ENCODE results near the gene CBLN3.
"Not testable (repeated sequence)": the region's sequence is repeated elsewhere in the genome, so short reads cannot be mapped to it uniquely, and the experiment has no call there.

Gene CBLN3

DNA sequence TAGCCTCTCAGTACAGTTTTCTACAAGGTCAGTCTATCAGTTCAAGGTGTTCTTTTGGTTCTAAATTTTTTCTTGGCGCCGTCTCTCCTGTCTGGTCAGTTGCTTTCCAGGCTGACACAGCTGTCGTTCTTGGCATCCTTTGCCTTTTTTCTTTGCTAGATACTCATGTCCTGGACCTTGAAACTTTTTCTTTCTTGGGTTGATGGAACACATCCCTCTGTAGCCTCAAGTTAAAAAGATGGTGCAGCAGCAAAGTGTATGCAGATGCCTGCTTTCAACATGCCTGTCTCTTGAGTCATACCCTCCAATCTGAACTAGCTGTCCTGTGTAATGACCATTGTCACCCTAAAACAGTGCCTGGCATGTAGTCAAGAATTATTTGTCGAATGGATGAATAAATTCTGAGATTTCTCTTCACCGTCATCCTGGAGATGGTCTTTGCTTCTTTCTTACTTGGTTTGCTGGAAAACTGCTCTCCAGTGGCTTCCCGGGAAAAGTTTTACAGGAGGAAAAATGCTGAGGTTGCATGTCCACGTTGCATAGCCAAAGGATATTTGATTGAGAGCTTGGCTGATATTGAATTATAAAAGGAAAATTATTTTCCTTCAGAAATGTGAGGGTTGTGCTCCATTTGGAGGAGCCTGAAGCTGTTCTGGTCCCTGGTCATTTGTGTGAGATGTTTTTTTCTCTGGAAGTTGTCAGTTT is 26.0 kb downstream of the CBLN3 start:
- no peak for DNase-seq (ENCODE audit: low spot score)

DNA sequence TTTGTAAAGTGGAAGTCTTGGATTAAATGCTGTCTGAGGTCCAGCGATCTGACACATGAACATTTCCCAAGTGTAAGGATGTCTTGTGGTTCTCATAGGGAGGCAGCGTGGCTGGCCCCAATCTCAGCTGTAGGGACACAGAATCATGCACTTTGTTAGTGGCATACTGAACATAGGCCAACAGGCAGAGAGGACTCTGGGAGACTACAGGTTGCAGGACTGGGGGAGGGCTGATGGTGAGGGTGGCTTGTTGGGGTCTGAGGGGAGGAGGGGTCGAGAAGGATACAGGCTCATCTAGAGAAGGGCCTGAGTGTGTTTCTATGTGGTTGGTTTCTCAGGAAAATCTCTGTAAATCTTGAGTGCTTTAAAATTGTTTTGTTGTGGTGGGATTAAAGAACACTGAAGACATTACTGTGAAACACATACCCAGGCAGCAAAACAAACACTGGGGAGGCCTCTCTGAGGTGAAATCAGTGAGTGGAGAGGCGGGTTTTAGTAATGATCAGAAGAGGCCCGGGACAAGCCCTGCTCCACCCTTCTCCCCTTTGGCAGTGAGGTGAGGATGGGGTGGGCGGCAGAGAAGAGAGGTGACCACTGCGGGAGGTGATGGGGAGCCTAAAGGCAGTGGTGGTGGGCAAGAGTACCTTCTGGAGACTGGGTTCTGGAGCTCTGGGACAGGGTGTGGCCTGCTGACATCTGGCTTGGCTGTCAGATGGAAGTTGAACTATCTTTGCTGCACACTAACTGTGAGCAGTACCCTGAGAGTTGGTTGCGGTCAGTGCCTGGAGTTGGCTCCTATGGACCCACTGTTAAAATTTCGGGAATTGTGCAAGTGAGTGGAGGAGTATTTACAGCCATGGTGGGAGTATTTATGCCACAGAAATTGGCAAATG is 27.4 kb downstream of the CBLN3 start:
- DNase-seq (ENCODE audit: low spot score): no peak

DNA sequence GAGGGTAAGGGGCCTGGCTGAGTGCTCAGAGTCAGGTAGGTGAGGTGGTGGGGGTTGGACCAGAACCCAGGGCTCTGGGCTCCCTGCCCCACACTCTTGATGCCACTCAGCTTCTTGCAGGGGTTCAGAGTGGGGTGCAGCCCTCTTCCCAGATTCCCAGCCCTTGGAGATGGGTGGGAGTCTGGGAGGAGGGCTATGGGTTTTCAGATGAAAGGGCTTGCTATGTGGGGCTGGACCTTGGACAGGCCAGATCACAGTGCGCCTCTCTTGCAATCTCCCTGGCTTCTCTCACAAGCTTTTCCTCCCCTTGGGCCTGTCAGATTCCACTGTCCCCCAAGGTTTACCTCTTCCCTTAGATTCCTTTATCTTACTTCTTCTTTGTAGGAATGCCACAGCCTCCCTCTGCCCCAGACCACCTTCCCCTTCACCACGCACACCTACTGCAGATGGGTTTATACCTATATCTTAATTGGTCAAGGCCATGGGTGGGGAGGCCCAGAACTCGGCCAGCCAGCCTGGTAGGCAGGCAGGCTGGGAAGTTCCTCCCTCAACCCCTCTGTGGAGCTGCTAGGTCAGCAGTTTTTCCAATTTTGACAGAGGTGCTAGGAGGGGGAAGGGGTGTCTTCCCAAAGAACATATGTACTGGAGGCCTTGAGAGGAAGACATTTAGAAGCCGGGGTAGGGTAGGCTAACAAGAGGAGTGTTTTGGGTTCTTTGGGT is 29.3 kb downstream of the CBLN3 start:
- DNase-seq (ENCODE audit: low spot score): no peak

DNA sequence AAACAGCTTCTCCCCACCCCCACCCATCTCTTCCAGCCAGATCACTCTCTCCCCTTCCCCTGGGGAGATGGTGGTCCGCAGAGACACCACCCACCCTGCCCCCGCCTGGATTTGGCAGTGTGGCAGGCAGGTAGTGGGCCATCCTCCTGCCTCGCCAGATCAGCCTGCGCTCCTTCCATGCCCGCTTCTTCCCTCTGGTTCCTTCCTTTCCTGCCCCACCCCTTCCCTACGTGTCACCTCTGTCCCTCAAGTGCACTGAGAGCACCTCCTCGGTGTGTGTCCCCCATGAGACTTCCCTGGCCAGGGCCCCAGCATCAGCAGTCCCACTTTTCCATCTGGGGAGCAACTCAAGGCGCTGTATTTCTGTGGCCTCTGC is 30.0 kb downstream of the CBLN3 start:
- DNase-seq (ENCODE audit: low spot score): no peak

DNA sequence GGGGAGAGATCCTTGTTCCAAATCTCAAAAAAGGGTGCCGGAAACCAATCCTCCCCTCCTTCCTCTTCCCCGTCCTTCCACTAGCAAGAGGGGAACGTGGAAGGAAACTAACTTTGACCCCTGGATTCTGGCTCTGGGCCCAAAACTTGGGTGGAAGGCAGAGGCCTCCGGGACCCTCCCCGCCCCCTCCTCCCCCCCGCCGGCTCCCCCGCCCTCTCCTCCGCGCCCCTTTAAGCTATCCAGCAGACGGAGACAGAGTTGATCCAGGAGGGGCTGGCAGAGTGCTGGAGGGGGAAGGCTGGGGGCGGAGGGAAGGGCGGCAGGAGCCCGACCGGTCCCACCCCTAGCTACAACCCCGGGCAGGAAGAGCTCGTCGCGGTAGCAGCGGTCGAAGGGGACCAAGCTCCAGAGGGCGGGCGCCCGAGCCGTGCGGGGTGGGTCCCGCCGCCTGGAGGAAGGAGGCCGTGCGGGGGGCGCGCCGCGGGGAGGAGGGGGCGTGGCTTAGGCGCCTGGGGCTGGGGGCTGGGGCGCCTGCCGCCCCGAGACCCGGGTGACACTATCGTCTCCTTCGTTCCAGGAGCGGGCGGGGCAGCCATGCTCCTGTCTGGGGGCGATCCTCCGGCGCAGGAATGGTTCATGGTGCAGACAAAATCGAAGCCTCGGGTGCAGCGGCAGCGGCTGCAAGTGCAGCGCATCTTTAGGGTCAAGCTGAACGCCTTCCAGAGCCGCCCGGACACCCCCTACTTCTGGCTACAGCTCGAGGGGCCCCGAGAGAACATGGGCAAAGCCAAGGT is 30.6 kb downstream of the CBLN3 start, which contains the start of gene NYNRIN:
TSS of gene NYNRIN (plus strand) at position 351 of the 794 bp plus-strand sequence. CDS start at position 595, 244 bp downstream.
- peak; percentile 63 for DNase-seq (ENCODE audit: low spot score)

DNA sequence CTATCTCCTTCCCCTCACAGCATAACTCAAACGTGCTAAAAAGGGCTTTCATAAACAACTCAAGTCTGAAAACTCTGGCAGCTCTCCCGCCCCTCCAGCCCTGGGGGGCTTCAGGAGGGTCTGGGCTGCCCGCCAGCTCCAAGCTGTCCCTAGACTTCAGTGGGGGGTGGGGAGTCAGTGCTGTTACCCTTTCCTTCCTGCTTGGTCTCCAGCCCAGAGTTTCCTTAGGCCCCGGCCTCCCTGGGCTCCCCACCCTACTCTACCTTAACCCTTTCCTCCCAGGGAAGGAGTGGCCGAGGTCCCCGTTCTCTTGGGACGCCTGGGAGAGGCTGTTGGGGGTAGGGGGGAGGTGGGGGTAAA is 31.2 kb downstream of the CBLN3 start:
- no peak for DNase-seq (ENCODE audit: low spot score)

DNA sequence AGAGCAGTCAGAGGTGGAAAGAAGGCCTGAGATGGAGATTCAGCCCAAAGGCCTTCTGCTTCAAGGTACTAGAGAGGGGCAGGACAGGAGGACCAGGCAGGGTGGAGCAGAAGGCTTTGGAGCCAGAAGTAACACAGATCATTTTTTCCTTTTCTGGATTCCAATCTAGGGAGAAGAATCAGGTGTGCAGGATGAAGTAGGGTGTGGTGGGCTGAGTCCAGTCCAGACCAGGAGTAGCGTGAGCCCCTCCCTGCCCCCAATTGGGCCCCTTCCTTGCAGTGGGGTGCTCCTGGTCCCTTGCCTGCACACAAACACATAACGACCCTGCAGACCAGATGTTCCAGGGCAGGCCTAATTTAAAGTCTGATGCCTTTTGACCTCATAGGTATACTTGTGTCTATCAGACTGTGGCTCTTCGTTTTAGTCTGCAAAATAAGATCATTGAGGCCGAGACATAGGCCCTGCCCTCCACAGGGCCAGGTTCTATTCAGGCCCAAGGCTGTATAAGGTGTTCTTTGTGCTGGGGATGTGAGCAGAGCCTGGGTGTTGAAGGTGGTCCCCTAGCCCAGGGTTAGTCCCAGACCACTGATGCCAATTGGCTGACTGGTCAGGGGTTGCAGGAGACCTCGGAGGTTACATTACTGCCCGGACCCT is 31.7 kb downstream of the CBLN3 start:
- DNase-seq (ENCODE audit: low spot score): no peak

DNA sequence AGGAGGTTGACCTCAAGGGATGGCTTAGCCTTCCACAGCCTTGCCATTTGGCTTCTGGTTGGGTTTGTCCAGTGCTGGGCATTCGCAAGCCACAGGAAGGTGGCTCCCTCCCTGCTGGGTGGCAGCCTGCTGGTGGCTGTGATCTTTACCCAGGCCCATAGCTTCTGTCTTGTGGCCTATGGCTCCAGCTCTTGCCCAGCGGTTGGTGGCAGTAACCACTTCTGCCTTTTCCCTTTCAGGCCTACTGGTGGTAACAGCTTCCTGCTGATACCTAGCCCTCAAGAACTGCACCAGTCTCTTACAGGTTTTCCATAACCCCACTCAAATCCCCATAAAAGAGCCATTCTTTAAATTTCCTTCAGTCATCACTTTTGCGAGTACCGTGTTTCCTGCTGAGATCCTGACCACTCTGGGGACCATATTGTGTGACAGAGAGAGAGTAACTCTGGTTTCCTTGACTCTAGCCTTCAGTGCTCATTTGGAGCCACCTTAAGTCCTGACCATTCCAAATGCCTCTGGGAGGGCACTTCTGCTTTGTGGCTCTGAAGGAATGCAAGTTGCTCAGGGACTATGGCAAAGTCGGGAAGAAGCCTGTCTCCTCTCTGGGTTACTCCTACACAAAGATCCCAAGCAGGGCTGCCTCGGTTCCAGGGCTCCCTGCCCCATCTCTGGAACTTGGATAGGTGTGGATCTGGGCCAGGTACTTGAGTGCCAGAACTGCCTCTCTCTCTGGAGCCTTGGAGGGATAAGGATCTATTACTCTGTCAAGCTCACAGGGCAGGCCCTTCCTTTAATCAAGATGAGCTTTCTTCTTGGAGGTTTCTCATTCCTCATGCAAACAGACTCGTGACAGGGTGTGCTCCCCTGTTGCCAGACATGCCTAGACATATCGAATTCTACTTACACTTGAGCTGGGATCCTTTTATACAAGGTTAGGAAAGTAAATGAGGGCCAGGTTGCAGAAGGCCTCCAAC is 33.6 kb downstream of the CBLN3 start:
- DNase-seq (ENCODE audit: low spot score): no peak

DNA sequence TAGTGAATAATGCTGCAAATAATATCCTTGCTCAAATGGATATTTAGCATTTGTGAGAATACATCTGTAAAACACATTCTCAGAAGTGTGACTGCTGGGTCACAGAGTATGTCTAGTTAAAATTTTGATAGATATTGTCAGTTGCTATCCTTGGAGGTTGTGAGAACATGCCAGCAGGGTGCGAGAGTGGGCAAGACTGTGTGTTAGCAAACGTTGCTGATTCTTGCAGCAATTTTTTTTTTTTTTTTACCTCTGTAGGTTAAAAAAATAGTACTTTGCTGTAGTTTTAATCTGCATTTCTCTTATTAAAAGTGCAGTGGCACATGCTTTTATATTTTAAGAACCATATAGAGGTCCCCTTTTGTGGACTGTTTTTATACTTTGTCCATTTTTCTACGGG is 35.2 kb downstream of the CBLN3 start:
- no peak for DNase-seq (ENCODE audit: low spot score)

DNA sequence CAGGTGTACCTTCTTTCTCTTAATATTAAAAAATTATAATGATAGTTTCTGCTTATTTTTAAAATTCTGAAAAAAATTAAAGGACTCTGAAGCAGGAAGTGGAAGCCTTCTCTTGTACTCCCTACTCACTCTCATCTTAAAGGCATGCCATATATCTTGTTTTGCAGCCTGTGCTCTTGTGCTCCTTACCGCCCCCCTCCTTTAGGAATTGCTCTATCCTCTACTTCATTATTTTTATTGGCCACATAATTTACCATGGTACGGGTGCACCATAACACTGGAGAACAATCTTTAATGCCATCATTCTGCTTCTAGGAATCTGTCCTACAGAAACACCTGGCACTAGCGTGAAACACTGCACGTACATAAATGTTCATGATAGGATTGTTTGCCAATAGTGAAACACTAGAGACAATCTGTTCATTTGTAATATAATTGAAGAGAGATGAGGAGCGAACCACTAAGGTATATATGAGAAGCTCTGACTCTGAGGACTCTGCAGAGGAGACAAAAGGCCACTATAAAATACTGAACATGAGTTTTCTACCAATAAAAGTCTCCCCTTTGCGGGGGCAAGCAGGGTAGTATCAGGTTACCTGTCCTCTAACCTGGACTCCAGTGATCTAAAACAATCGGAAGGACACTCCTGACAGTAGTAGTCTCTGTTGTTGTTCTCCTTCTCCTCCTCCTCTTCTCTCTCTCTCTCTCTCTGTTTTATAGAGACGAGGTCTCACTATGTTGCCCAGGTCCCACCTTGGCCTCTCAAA is 37.0 kb downstream of the CBLN3 start:
- no peak for DNase-seq (ENCODE audit: low spot score)

DNA sequence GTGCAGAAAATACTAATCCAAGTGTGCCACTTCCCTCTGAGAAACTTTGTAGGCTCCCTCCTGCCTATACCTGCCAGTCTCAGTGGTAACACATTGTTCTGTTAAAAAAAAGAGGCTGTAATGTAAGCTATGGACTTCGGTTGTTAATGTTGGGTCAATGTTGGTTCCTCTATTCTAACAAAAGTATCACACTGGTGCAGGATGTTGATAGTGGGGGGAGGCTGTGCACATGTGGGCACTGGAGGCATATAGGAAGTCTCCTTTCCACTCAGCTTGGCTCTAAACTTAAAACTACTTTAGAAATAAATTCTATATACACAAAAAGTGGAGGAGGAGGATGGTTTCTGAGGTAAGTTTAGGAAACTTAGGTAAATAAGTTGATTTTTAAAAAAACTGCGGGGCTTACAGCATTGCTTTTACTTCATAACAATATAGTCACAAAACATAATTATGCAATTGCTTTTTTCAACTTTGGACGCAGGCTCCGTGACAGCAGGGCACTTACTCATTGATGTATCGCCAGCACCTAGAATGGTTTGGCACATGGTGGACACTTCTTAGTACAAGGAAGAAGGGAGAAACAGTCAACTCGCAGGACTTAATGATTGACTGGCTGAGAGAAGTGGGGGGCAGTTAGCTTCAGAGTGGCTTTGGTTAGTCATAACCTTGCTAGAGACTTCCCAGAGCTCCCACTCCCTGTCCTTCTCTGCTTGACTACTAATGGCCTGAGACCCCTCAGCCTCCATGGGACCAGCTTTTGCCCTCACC is 38.6 kb downstream of the CBLN3 start:
- no peak for DNase-seq (ENCODE audit: low spot score)

DNA sequence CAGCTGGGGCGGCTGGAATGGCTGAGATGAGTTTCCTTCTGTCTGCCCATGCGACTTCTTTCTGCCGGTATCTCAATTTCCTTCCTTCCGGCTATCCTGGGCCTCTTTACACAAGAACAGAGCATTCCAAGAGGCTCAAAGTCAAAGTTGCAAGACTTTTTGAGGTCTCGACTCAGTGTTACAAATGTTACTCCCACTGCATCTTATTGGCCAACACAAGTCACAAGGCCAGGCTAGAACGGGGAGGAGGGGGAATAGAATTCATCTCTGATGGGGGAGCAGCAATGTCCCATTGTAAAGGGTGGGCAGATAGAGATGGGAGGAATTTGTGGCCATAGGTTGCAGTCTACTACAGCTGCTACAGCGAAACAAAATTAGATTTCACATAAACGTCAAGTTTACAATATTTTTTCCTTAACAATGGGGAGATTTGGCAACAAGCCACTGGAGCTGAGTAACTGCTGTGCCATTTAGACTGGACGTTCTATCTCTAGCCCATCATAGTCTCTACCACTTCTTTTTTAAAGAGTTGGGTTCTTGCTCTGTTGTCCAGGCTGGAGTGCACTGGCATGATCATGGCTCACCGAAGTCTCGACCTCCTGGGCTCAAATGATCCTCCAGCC is 40.1 kb downstream of the CBLN3 start:
- no peak for DNase-seq (ENCODE audit: low spot score)

DNA sequence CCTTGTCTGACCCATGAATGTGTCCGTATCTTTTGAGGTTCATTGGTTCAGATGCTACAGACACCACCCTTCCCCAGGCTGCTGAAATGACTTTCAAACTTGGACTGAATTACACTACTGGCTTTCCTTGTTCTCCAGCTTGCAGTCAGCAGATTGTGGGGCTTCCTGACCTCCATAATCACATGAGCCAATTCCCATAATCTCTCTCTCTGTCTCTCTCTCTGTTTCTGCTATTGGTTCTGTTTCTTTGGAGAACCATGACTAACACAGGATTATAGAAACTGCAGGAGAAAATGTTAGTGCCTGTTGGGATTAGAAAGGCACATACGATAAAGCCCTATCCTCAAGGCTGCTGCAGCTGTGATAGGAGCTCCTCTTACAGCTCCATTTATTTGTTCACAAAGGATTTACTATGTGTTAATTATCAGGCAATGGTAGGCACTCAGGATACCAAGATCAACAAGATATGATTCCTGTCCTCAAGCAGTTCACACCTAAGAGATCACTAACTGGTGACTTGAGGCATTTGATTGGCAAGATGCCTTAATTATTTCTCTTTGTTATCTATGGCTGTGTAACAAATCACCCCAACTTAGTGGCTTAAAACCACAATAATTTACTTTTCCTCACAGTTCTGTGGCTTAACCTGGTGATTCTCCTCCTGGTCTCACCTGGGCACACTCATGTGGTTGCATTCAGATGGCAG is 40.8 kb downstream of the CBLN3 start:
- DNase-seq (ENCODE audit: low spot score): no peak

DNA sequence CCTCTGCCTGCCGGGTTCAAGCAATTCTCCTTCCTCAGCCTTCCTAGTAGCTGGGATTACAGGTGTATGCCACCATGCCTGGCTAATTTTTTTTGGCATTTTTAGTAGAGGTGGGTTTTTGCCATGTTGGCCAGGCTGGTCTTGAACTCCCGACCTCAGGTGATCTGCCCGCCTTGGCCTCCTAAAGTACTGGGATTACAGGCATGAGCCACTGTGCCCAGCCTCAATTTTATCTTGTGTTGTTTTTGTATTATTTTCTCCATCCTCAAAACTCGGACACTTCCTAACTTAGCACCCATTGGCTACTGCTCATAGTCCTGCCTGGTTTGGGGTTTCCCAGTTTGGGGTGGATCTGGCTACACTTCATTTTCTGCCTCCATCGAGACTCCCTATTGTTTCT is 41.9 kb downstream of the CBLN3 start:
- not testable (repeated sequence) for DNase-seq (ENCODE audit: low spot score)

DNA sequence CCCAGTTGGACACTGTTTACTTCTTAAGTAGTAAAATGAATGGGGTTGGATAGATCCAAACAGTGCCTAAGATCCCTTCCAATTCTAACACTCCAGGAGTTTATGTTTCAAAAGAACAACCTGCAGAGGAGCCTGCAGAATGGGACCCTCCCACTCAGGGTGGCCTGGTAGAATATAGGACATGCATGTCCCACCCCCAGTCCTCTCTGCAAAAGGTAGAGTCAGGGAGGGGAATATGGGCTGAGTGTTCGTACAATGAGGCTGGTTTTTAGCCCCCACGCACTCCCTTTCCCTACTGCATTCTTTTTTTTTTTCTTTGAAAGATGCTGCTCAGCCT is 42.5 kb downstream of the CBLN3 start:
- DNase-seq (ENCODE audit: low spot score): no peak

DNA sequence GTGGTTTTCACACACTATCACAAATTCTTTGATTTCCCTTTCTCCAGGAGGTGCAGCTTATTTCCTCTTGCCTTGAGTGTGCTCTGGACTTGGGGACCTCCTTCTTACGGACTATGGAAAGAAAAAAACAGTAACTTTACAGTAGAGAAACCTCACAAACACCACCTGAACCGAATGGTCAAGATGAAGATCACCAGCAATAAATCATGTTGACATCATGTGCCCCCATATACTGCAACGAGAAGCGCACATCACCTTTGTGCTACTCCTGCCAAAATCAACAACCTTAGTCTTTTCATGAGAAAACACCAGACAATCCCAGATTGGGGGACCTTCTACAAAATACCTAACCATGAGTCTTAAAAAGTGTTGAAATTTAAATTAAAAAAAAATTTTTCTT is 43.9 kb downstream of the CBLN3 start:
- no peak for DNase-seq (ENCODE audit: low spot score)

DNA sequence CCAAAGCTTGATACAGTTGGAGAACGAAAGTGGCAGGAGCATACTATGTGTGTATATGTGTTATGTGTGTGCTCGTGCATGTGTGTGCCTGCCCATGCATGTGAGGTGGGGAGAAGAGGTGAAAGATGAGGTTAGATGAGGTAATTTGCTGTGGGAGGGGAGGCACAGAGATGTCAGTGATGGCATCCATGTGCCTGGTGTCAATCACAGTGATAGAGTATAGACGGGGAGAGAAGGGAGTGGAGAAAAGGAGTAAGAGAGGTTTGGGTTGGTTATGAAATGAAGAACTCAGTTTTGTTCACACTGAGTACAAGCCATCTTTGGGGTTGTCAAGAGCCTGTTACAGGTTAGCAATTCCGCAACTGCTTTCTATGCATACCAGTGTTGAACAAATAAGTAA is 45.3 kb downstream of the CBLN3 start:
- DNase-seq (ENCODE audit: low spot score): no peak

DNA sequence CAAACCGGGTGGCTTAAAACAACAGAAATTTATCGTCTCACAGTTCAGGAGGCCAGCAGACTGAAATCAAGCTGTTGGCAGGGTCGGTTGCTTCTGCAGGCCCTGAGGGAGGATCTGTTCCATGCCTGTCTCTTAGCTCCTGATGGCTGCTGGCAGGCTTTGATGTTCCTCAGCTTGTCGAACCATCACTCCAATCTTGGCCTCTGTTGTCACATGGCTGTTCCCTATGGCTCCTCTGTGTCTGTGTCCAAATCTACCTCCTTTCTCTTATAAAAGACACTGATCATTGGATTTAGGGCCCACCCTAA is 47.5 kb downstream of the CBLN3 start:
- DNase-seq (ENCODE audit: low spot score): no peak

All from HuH-7 (cell line).